Thyroid gland (tissue), 4 donors: ENCODE results near the gene BICDL2.

Experiments used
- POLR2A ChIP-seq, 2 donors: fragments of 450-650 bp; IDR thresholded peaks; one replicate each; pipeline ENCODE4 v1.6.1; 2017; ENCODE audit warnings: antibody characterized with exemption in 2 of 2, mild to moderate bottlenecking in 2 of 2, moderate library complexity in 1 of 2
- TF ChIP-seq, protein P1 (sequence below), 6 experiments: fragments of 200-600 bp in 3 of 6; fragments of 450-650 bp in 3 of 6; sonication (generic) in 3 of 6; IDR thresholded peaks; one replicate each; pipeline ENCODE4 v1.5.1; 2016 to 2019; ENCODE audit warnings: antibody characterized with exemption in 6 of 6, mild to moderate bottlenecking in 2 of 6, inconsistent platforms in 1 of 6, moderate library complexity in 1 of 6

DNA sequence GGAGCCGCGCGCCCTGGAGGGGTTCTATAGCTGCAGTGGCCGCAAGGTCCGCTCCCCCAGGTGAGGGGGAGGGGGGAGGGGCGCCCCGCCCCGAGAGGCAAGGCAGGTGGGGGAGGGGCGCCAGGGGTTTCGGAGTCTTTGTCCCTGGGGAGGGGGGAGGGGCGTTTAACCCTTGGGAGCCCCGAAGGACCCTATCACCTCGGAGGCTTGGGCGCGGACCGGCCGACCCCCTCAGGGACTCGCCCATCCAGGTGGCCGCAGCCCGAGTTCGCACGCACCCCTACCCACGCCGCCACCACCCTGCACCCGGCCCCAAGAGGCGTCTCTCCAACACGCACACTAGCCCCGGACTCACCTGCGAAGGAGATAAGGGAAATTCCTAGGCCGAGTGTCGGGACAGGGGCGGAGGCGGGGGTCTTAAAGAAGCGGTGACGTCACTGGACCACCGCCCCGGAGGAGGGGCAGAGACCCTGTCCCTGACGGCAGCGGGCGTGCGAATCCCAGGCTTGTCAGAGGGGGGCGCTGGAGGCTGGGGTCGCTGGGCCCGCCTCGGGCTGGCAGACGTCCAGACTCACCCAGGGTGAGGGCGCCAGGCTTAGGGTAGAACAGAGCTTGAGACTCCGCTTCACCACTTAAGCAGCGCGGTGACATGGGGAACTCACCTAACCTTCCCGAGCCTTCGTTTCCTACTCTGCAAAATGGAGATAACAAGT, 18.8 kb downstream of the BICDL2 start, which contains the start of gene CLDN6:
- TF ChIP-seq, protein P1, sequence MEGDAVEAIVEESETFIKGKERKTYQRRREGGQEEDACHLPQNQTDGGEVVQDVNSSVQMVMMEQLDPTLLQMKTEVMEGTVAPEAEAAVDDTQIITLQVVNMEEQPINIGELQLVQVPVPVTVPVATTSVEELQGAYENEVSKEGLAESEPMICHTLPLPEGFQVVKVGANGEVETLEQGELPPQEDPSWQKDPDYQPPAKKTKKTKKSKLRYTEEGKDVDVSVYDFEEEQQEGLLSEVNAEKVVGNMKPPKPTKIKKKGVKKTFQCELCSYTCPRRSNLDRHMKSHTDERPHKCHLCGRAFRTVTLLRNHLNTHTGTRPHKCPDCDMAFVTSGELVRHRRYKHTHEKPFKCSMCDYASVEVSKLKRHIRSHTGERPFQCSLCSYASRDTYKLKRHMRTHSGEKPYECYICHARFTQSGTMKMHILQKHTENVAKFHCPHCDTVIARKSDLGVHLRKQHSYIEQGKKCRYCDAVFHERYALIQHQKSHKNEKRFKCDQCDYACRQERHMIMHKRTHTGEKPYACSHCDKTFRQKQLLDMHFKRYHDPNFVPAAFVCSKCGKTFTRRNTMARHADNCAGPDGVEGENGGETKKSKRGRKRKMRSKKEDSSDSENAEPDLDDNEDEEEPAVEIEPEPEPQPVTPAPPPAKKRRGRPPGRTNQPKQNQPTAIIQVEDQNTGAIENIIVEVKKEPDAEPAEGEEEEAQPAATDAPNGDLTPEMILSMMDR (IDR thresholded peaks at IDR 0.05): peak in 1 of 6 experiments; percentile 6
- no peak for TF ChIP-seq POLR2A (IDR thresholded peaks at IDR 0.05)
